Measurements from ENCODE around the gene WRAP73. TPM values are rescaled to one million over a fixed set of nuclear protein-coding genes. Genes with fewer than 3 reads are reported as not detected.

Gene WRAP73
- total RNA-seq, 4 donors from 2014 or later: 16.4 to 33.7 (median 19.6) TPM

GRCh38 chr1:3691421-3692204 is 41.7 kb upstream of the WRAP73 start:
- no peaks in the 10 kb centered on the region for H3K9me3 ChIP-seq
- no peak for DNase-seq (ENCODE audit: low spot score in 2 of 2)
- peak overlapping the region; percentile 17 for H3K4me3 ChIP-seq
- WGBS: 84% methylated on average over 13 of the region's 24 CpGs
- no peak overlapping the region for H3K27ac ChIP-seq
- peaks cover 46% of the 10 kb centered on the region for H3K4me1 ChIP-seq
- H3K36me3 ChIP-seq: no peaks in the 10 kb centered on the region
- H3K27me3 ChIP-seq: peaks cover 33% of the 10 kb centered on the region
- no peak for TF ChIP-seq CTCF (IDR thresholded peaks at IDR 0.05)
- TF ChIP-seq POLR2AphosphoS5 (IDR thresholded peaks at IDR 0.05): no peak
- TF ChIP-seq EP300 (IDR thresholded peaks at IDR 0.05): no peak
- no peak for TF ChIP-seq POLR2A (IDR thresholded peaks at IDR 0.05)

- H3K27me3 ChIP-seq: peaks cover 22% of the 10 kb centered on the region
- no peaks in the 10 kb centered on the region for H3K9me3 ChIP-seq
- H3K4me3 ChIP-seq: peak overlapping the region; percentile 17
- WGBS: 72% methylated on average over 37 of the region's 50 CpGs
- peaks cover 40% of the 10 kb centered on the region for H3K4me1 ChIP-seq
- DNase-seq (ENCODE audit: low spot score in 2 of 2): no peak
- TF ChIP-seq POLR2A (IDR thresholded peaks at IDR 0.05) (no peak), CTCF (IDR thresholded peaks at IDR 0.05) (no peak), EP300 (IDR thresholded peaks at IDR 0.05) (no peak), POLR2AphosphoS5 (IDR thresholded peaks at IDR 0.05) (no peak)
- H3K27ac ChIP-seq: no peak overlapping the region
- no peaks in the 10 kb centered on the region for H3K36me3 ChIP-seq
Observed at GRCh38 chr1:3690282-3691065, 40.6 kb upstream of the WRAP73 start.

GRCh38 chr1:3689138-3689750 is 39.3 kb upstream of the WRAP73 start:
- 57% methylated on average over 19 of the region's 19 CpGs for WGBS
- H3K4me1 ChIP-seq: peaks cover 47% of the 10 kb centered on the region
- no peak overlapping the region for H3K27ac ChIP-seq
- no peaks in the 10 kb centered on the region for H3K36me3 ChIP-seq
- H3K9me3 ChIP-seq: no peaks in the 10 kb centered on the region
- DNase-seq (ENCODE audit: low spot score in 2 of 2): no peak
- H3K27me3 ChIP-seq: peaks cover 26% of the 10 kb centered on the region
- TF ChIP-seq POLR2AphosphoS5 (IDR thresholded peaks at IDR 0.05) (no peak), EP300 (IDR thresholded peaks at IDR 0.05) (no peak), CTCF (IDR thresholded peaks at IDR 0.05) (no peak), POLR2A (IDR thresholded peaks at IDR 0.05) (no peak)
- H3K4me3 ChIP-seq: no peak overlapping the region

GRCh38 chr1:3688356-3689137 is 38.6 kb upstream of the WRAP73 start:
- Histone ChIP-seq H3K27me3 (peaks cover 29% of the 10 kb centered on the region), H3K4me3 (no peak overlapping the region), H3K27ac (no peak overlapping the region), H3K36me3 (no peaks in the 10 kb centered on the region), H3K9me3 (no peaks in the 10 kb centered on the region), H3K4me1 (peaks cover 52% of the 10 kb centered on the region)
- TF ChIP-seq EP300 (IDR thresholded peaks at IDR 0.05) (no peak), POLR2AphosphoS5 (IDR thresholded peaks at IDR 0.05) (no peak), CTCF (IDR thresholded peaks at IDR 0.05) (no peak)
- 26% methylated on average over 28 of the region's 29 CpGs for WGBS
- DNase-seq (ENCODE audit: low spot score in 2 of 2): no peak
